HG03045 (cell line): ENCODE results near the gene MGLL.

Experiments
- ATAC-seq: cut with Tn5 transposase; IDR thresholded peaks from one replicate; pipeline ENCODE4 v1.9.1; 2021; ENCODE audit warnings: mild to moderate bottlenecking, moderate library complexity; ENCODE audit not compliant: unreplicated experiment

MGLL gene

GRCh38 chr3:127744253-127744815 is 78.0 kb downstream of the MGLL start:
- no peak for ATAC-seq

DNA sequence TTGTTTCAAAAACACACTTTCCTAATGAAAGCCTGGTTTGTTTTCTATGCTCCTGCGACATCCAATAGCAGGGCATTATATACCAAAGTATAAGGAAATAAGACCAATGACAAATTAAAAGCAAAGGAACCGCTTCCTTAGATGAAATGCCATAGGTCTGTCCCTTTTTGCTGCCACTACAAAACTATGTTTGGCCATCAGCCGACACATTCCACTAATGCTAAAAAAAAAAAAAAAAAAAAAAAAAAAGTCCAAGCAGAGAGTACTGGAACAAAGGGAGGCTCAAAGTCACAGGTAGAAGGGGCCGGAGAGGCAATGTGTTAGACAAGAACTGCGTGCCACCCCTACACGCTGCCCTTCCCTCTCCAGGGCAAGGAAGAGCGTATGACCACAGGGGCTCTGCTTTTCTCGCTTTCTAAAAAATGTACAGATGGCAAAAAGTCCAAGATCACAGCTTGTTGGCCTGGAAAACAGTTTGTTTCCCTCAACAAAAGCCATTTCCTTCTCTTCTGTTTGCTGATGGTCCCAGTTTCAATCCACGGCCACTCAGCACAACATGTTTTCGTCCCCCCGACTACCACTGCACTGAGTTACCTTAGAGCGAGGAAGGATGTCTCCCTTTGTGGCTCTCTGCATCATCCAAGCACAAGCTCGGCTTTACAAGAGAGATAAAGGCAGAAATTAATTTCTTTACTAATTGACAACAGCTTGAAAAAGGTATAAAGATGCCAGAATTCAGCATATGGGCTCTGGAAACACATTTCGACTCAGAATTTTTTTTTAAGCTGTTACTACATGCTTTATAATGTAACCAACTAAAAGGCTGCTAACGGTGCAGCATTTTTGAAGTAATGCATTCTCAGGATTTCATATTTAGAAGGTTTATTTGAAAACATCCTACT is 78.7 kb downstream of the MGLL start:
- no peak for ATAC-seq

- no peak for ATAC-seq
These were observed 79.7 kb downstream of the MGLL start for GRCh38 chr3:127742580-127742979.

- ATAC-seq, result no peak
These were observed 80.6 kb downstream of the MGLL start for GRCh38 chr3:127741690-127742089.

- no peak for ATAC-seq
These were observed 81.1 kb downstream of the MGLL start for GRCh38 chr3:127741246-127741645.

- ATAC-seq, result no peak
These were observed 82.0 kb downstream of the MGLL start for GRCh38 chr3:127740136-127740915.

GRCh38 chr3:127739347-127740135 is 82.8 kb downstream of the MGLL start:
- ATAC-seq, result no peak

DNA sequence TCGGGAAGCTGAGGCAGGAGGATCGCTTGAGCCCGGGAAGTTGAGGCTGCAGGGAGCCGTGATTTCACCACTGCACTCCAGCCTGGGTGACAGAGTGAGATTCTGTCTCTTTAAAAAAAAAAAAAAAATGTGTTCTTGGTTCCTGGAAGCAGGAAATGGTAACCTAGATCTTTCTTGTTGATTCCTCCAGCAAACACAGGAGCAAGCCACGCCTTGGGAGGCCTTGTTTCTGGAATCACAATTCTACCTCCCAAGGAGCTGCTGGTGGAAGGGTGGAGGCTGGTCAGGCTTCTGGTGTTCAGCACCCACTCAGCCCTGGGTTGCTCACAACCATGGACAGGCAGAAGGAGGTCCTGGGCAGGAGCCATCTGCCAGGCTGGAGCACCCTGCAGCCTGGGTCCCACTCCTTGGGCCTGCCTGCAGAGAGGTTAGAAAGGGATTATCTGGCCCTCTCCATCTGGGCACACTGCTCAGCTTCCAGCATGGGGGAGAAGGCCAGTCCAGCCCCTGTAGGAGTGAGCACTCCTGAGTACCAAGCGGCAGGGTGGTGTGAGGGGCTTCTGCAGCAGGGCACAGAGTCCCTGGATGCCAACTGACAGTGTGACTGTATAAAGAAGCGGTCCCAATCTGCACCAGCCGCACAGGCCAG is 84.0 kb downstream of the MGLL start:
- ATAC-seq, result no peak

GRCh38 chr3:127736801-127737539 is 85.3 kb downstream of the MGLL start:
- ATAC-seq, result no peak

- peak; percentile 62 for ATAC-seq
These were observed 86.3 kb downstream of the MGLL start for GRCh38 chr3:127735767-127736693.

- no peak for ATAC-seq
These were observed 87.4 kb downstream of the MGLL start for GRCh38 chr3:127734754-127735473.

DNA sequence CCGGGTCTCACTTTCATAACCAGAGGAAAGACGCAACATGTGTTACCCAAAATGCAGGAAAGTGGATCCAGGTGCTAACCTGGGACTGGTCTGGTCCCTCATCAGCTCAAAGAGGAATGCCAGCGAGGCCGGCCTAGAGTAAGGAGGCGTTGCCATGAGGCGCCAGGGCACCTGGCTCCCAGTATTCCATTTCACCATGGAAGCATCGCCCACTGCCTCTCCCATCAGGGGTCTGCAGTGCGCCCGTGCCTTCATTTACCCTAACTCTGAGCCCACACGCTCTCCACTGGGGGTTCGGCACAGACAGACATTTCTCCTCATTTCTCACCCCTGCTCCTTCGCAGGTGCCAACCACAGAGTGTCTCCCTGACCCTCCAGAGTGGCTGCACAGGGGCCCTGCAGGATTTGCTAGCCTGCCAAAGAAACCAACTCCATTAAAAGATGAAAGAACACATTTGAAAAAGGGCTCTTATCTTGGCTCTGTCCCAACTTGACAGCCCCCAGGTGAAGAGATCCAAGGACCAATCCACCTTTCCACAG is 88.1 kb downstream of the MGLL start:
- ATAC-seq, result no peak

DNA sequence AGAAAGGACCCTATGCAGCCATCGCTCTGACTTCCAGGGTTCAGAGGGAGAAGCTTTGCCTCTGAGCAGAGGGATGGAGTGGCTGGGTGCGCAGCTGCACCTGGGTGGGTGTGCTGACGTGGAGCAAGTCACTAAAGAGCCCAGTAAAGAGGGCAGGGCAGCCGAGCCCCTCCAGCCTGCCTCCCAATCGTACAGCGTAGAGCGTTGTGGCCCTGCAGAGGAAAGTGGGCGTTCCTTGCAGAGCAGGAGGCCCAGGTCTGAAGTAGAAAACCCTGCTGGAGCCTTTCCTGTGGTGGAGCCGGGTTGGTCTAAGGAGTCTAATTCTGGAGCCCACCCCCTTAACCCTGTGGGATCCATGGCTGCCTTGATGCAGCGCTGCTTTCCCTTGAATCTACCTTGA is 88.5 kb downstream of the MGLL start:
- no peak for ATAC-seq

- no peak for ATAC-seq
These were observed 89.4 kb downstream of the MGLL start for GRCh38 chr3:127732879-127733350.

GRCh38 chr3:127732303-127732702 is 90.0 kb downstream of the MGLL start:
- no peak for ATAC-seq

DNA sequence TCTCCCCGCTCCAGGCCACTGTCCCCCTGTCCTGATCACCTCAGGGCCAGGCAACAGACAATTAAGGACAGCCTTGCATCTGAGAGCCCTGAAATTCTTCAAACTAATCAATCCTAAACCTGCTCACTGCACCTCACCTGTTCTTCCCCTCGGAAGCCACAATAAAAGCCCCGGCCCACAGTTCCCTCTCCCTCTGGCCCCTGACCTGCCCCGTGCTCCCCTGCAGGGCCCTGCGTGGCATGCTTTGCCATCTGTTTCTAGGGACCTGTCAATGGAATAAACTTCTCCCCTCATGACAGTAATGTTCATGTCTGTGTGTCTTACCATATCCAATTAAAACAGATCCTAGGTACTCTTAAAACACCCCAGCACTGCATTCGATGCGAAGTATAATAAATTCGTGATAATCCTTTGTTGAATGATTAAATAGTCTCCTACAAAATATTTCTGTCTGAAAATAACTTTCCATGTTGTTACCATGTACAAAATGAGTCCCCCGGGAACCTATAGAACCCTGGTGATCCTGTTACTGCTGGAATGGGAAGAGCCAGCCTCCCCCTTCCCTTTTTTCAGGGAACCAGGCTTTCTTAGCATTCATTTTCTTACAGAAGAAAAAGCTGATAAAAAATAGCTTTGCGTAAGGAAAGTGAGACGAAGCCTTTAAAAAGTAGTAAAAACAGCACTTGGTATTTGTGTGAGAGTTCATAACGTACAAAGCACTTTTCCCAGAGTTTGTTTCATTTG is 90.6 kb downstream of the MGLL start:
- no peak for ATAC-seq
